Vein endothelial cell (primary cell): ENCODE data around the gene PLA2G6. TPM values are rescaled to one million over a fixed set of nuclear protein-coding genes. Genes with fewer than 3 reads are reported as not detected.

Experiments
- small RNA-seq: library from RNA; depleted of rRNA; stranded (forward); fragments of <200 nt; gene quantifications from one replicate; pipeline ENCODE3, GENCODE V24; 2012
- total RNA-seq: library from RNA; depleted of rRNA; stranded (reverse); fragments of >200 nt; gene quantifications from 2 replicates; pipeline ENCODE4 v1.2.3, GENCODE V29; 2012

The PLA2G6 gene
- 2.9 TPM in 2 replicates for total RNA-seq

GRCh38 chr22:38181453-38182200 is at the start of gene PLA2G6:
Gene PLA2G6, minus strand, starts transcription at chr22:38181830. Its CDS starts 12,404 bp downstream, at chr22:38169426.

GRCh38 chr22:38201711-38202436 is 20.2 kb upstream of the PLA2G6 start, which contains the start of gene MAFF:
Gene MAFF, plus strand, starts transcription at chr22:38201994. Its CDS starts 11,860 bp downstream, at chr22:38213854.

GRCh38 chr22:38110008-38110862 is 71.4 kb downstream of the PLA2G6 start, which contains the start of gene BAIAP2L2:
Gene BAIAP2L2, minus strand, starts transcription at chr22:38110684. Its CDS starts 159 bp downstream, at chr22:38110525.

GRCh38 chr22:38083931-38084631 is 97.5 kb downstream of the PLA2G6 start, which contains the start of gene SLC16A8:
Gene SLC16A8, minus strand, starts transcription at chr22:38084184. Its CDS starts 1,311 bp downstream, at chr22:38082873.

Small RNAs within 50 kb of the gene (small RNA-seq; reads per million reads assigned to genes)
- not detected for gene RN7SL704P

Other genes with a start within 250 kb of the PLA2G6 start
- gene C22orf23, start 228.2 kb downstream of the PLA2G6 start, total RNA-seq, result 0.10 and 0.98 TPM in 2 replicates
- gene POLR2F, start 228.1 kb downstream of the PLA2G6 start, total RNA-seq, result 21.6 and 31.7 TPM in 2 replicates
- gene SOX10, start 197.3 kb downstream of the PLA2G6 start, total RNA-seq, result not detected in 2 replicates
- 10.1 and 13.4 TPM in 2 replicates for gene PICK1, start 124.4 kb downstream of the PLA2G6 start, total RNA-seq
- gene SLC16A8, start 97.6 kb downstream of the PLA2G6 start, total RNA-seq, result not detected in 2 replicates
- gene BAIAP2L2, start 71.1 kb downstream of the PLA2G6 start, total RNA-seq, result 0.29 and 0.33 TPM in 2 replicates
- gene MAFF, start 20.2 kb upstream of the PLA2G6 start, total RNA-seq, result 63.4 and 69.2 TPM in 2 replicates
- 53.1 and 65.0 TPM in 2 replicates for gene TMEM184B, start 91.2 kb upstream of the PLA2G6 start, total RNA-seq
- gene CSNK1E, start 135.6 kb upstream of the PLA2G6 start, total RNA-seq, result 207 and 243 TPM in 2 replicates